NCI-H2171 (cell line): Measurements from ENCODE around the gene IL4R.
"Not testable (repeated sequence)": the region's sequence is repeated elsewhere in the genome, so short reads cannot be mapped to it uniquely, and the experiment has no call there.

Experiments used
- DNase-seq: peaks from one replicate; lab custom pipeline; 2025; lab: John Stamatoyannopoulos, UW

IL4R gene

DNA sequence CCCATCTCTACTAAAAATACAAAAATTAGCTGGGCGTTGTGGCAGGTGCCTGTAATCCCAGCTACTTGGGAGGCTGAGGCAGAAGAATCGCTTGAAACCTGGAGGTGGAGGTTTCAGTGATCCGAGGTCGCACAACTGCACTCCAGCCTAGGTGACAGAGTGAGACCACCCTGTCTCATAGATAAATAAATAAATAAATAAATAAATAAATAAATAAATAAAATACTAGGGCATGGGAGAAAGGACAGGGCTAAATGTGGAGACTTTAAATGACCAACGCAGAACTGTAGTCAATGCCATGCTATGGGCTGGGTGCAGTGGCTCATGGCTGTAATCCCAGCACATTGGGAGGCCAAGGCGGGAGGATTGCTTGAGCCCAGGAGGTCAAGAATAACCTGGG lies 25.5 kb upstream of the IL4R start:
- DNase-seq, result not testable (repeated sequence)

- no peak for DNase-seq
These were observed 24.1 kb upstream of the IL4R start for GRCh38 chr16:27289669-27290068.

DNA sequence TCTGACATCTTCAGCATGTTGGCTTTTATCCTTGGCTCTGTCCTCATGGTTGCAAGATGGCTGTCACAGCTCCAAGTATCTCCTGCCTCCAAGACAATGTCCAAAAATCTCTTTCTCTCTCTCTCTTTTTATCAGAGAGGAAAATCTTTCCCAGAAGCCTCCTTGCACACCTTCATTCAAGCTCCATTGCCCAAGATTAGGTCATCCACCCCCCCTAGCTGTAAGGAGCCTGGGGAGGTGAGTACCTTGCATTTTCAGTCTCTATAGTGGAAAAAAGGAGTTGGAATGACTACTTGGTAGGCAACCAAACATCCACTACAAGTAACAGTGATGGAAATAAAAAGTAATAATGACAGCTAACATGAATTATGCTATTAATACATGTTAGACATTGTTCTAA lies 23.2 kb upstream of the IL4R start:
- no peak for DNase-seq

- no peak for DNase-seq
These were observed 22.7 kb upstream of the IL4R start for GRCh38 chr16:27291106-27291505.

- no peak for DNase-seq
These were observed 22.0 kb upstream of the IL4R start for GRCh38 chr16:27291722-27292240.

DNA sequence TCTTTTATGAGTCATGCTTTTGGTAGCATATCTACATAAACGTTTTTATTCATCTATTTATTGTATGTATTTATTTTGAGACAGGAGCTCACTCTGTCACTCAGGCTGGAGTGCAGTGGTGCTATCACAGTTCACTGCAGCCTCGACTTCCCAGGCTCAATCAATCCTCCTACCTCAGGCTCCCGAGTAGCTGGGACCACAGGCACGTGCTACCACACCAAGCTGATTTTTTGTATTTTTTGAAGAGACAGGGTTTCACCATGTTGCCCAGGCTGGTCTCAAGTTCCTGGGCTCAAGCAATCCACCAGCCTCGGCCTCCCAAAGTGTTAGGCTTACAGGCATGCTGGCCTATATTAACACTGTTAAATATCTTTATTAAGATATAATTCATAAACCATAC lies 20.4 kb upstream of the IL4R start:
- DNase-seq, result no peak

DNA sequence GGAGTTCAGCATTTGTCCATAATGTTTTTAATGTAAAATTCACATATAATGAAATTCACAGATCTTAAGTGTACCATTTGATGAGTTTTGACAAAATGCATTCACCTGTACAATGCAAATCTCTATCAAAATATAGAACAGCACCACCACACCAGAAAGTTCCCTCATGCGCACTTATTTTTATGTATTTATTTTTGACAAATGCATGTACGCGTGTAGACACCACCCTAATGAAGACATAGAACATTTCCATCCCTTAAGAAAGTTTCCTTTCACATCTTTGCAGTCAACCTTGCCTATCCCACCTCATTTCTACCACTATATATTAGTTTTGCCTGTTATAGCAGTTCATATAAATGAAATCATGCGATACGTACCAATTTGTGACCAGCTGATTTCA lies 15.6 kb upstream of the IL4R start:
- DNase-seq, result no peak

DNA sequence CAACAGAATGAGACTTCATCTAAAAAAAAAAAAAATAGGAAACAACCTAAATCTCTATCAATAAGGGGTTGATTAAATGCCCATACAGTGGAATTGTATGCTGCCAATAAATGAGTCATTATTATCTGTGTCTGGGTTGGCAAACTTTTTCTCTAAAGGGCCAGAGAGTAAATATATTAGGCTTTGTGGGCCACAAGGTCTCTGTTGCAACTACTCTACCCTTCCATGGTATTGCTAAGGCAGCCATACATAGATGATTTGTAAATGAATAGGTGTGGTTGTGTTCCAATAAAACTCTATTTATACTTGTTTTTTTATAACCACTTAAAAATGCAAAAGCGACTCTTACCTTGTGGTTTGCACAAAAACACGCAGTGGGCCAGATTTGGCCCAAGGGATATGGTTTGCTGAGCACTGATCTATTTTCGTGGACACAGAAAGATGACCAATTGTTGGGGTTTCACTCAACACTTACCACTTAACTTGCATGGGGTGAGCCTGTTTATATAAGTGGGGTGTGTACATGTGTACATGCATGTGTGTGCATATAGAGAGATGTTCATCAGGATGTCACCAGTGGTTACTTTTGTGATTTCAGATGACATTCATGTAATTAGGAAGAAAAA lies 12.4 kb upstream of the IL4R start:
- no peak for DNase-seq

DNA sequence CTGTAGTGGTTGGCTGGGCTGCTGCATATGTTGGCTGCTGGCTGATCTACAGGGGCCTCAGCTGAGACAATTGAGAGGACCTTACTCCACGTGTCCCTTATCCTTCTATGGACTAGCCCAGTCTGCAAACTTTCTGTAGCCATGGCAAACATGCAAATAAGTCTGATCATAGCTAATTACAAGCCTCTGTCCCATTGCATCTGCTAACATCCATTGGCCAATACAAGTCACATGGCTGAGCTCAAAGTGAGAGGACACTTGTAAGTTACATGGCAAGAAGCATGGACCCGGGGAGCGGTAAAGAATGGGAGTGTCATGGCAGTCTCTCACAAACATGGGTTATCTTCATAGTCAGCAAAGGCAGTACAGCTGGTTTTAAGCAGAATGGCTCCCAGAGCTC lies 11.6 kb upstream of the IL4R start:
- no peak for DNase-seq

DNA sequence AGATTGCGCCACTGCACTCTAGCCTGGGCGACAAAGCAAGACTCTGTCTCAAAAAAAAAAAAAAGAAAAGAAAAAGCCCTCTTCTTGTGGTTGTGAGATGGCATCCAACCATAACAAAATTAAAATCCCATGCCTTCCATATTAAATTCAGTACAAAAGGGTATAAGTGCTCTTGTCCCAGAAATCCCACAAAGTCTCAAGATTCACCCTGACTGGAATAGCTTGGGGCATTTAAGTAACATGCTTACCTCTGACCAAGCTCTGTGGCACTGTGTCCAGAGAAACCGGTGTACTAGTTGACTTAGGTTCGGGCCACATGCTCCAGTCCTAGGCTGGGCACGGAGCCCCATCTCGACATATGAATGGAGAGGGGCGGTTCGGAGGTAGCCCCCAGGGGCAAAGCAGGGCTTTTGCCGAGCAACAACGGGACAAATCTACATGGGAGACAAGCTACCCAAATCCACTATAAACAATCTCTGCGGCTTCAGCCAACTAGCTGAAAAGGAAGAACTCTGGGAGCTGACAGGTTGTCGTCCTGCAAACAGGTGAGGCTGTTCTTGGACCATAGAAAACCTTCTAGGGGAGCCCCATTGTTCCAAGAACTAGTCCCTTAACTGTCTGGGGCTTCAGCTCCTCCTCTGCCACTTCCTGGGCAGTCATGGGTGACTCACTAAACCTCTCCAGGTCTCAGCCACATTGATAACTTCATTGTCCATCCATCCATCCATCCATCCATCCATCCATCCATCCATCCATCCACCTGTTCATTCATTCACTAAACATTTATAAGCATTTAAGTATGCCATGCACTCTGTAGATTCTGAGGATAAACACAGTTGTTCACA lies 10.3 kb upstream of the IL4R start:
- no peak for DNase-seq

- no peak for DNase-seq
These were observed 9.7 kb upstream of the IL4R start for GRCh38 chr16:27304102-27304501.

GRCh38 chr16:27304881-27305745 lies 8.7 kb upstream of the IL4R start:
- no peak for DNase-seq

DNA sequence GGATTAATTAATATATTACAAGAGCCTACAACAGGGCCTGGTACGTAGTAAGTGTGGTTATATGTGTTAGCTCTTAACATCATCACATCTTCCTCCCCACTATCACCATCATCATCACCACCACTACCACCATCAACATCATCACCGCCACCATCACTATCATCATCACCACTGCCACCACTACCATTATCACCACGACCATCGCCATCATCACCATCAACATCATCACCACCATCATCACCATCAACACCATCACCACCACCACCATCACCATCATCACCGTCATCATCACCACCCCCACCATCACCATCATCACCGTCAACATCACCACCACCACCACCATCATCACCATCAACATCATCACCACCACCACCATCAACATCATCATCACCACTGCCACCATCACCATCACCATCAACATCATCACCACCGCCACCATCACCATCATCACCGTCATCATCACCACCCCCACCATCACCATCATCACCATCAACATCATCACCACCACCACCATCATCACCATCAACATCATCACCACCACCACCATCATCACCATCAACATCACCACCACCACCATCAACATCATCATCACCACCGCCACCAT lies 7.8 kb upstream of the IL4R start:
- no peak for DNase-seq

- DNase-seq, result no peak
These were observed 5.0 kb upstream of the IL4R start for GRCh38 chr16:27308792-27309191.

DNA sequence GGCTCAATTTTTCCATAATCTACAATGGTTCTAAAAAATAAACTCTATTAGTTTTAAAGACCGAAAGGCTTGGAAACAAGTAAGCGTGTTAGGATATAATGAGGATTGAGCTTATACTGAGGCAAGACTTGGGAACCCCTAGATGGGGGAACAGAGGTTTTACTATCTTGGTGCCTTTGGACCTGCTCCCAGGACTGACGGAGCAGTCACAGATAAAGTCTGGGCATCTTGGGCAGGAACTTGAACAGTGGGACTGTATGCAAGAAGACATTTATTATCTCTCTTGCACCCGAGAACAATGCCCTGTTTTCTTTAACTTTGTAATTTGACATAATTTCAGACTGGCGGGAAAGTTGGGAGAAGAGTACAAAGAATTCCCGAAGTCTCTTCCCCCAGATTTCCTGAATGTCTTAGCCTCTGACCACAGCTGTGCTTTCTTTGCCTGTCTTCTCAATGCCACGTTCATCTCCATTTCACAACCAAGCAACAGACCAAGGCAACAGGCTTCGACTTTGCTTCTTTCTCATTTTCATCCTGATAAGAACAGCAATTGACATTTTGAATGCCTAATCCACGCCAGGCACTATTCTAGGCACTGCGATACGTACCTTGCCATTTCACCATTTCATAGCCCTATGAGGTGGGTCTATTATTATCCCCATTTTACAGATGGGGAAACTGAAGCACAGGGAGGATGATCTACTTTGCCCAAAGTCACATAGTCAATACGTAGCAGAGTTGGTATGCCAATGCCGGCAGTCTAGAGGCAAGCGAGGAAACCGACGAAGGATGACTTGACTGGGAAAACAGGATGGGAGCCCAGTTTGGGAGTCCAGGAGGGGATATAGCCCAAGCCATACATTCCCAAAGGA lies 3.0 kb upstream of the IL4R start:
- DNase-seq, result no peak

GRCh38 chr16:27311448-27311830 lies 2.3 kb upstream of the IL4R start:
- no peak for DNase-seq

DNA sequence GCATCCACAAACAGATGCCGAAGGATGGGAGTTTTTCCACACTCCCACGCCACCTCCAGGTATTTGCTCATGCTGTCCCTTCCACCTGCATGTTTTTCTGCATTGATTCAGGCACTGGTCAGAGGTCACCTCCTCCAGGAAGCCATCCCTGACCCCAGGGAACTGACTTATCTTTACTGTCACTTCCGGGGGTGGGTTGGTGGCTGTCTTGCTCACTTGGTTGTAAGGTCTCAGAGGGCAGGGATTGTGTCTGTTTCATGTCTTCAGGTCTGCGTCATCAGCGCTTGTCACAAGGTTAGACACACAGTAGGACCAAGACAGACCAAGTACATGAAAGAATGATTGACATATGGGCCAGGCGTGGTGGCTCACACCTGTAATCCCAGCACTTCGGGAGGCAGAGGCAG lies 1.9 kb upstream of the IL4R start:
- DNase-seq, result no peak

- DNase-seq, result no peak
These were observed 973 bp upstream of the IL4R start for GRCh38 chr16:27312580-27313421.

DNA sequence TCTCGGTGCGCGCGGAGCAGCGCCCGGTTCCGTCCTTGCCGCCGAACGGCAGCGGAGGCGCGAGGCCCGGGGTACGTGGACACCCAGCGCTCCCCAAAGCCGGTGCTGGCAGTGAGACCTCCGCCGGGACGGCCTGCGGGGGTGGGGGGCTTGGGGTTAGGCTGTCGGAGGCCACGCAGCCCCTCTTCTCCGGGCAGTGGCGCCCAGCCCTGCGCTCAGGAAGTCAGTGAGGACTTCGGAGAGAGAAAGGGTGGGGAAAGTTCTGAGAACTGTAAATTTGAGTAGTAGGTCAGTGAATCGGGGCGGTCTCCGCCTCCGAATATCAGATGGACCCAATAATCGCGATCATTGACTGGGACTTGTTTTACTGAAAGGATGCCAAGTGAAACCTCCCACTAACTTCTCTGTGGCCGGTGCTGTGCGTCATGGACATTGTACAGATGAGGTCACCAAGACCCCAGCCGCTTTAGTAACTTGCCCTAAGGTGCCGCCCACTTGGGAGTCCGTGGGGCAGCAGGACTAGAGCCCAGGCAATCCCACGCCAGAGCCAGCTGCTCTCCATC lies 468 bp downstream of the IL4R start:
- DNase-seq, result no peak

- DNase-seq, result no peak
These were observed 1.2 kb downstream of the IL4R start for GRCh38 chr16:27314986-27315332.
